ENCODE measurements around the gene AOPEP.

DNA sequence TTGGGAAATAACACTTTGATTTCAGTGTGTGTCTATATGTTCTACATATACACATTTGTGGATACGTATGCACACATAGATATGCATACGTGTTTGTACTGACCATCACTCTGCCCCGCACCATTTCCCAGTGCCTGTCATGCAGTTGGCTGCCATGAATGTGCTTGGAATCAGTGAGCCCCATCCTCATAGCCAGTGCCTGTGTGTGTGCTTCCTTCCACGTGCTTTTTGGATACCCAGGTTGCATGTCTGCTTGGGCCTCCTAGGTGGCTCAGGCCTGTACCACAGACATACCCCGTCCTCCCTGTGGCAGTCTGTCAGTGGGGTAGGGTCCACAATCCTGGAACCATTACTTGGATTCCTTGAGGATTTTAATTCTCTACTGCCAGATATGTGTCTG, 347.4 kb downstream of the AOPEP start:
- TF ChIP-seq, protein P1, sequence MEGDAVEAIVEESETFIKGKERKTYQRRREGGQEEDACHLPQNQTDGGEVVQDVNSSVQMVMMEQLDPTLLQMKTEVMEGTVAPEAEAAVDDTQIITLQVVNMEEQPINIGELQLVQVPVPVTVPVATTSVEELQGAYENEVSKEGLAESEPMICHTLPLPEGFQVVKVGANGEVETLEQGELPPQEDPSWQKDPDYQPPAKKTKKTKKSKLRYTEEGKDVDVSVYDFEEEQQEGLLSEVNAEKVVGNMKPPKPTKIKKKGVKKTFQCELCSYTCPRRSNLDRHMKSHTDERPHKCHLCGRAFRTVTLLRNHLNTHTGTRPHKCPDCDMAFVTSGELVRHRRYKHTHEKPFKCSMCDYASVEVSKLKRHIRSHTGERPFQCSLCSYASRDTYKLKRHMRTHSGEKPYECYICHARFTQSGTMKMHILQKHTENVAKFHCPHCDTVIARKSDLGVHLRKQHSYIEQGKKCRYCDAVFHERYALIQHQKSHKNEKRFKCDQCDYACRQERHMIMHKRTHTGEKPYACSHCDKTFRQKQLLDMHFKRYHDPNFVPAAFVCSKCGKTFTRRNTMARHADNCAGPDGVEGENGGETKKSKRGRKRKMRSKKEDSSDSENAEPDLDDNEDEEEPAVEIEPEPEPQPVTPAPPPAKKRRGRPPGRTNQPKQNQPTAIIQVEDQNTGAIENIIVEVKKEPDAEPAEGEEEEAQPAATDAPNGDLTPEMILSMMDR (IDR thresholded peaks at IDR 0.05 in 4 of 5, conservative IDR thresholded peaks at IDR 0.05 in 1 of 5) = no peak
- TF ChIP-seq POLR2A (IDR thresholded peaks at IDR 0.05) = no peak
